ENCODE data around the gene CERS5.

The CERS5 gene

GRCh38 chr12:50088577-50089335 is 78.4 kb downstream of the CERS5 start:
- H3F3A ChIP-seq (ENCODE audit: insufficient read depth, low read length): no peaks in the 10 kb centered on the region
- no peak overlapping the region for H2AFZ ChIP-seq (ENCODE audit: low read length)
- no peaks in the 10 kb centered on the region for H3K9me2 ChIP-seq (ENCODE audit: low read depth, low read length)
- no peaks in the 10 kb centered on the region for H3K79me2 ChIP-seq (ENCODE audit: insufficient read depth, low read length)
- H3K36me3 ChIP-seq (ENCODE audit: insufficient read depth, low read length): peaks cover 61% of the 10 kb centered on the region
- no peaks in the 10 kb centered on the region for H3K27me3 ChIP-seq (ENCODE audit: insufficient read depth, low read length)
- no peak overlapping the region for H3K4me3 ChIP-seq (ENCODE audit: low read depth, low read length, poor library complexity, severe bottlenecking)
- no peaks in the 10 kb centered on the region for H4K20me1 ChIP-seq (ENCODE audit: insufficient read depth, low read length)
- no peak overlapping the region for H3K4me2 ChIP-seq (ENCODE audit: low read length)
- peaks cover 10% of the 10 kb centered on the region for H3K4me1 ChIP-seq (ENCODE audit: insufficient read depth, low read length, severe bottlenecking)
- no peaks in the 10 kb centered on the region for H3K9me3 ChIP-seq (ENCODE audit: low read length)
- H3K9ac ChIP-seq (ENCODE audit: low read length): no peak overlapping the region
- H3K27ac ChIP-seq (ENCODE audit: low read depth, low read length, poor library complexity, severe bottlenecking): peak overlapping the region; percentile 37
- TF ChIP-seq EZH2 (IDR thresholded peaks at IDR 0.05; ENCODE audit: borderline replicate concordance, low read length): no peak
- peak; percentile 93 for TF ChIP-seq CTCF (IDR thresholded peaks at IDR 0.05; ENCODE audit: low read length)

GRCh38 chr12:50087995-50088394 is 79.2 kb downstream of the CERS5 start:
- Histone ChIP-seq H3F3A (ENCODE audit: insufficient read depth, low read length) (no peaks in the 10 kb centered on the region), H3K4me2 (ENCODE audit: low read length) (no peak overlapping the region), H3K27me3 (ENCODE audit: insufficient read depth, low read length) (no peaks in the 10 kb centered on the region), H4K20me1 (ENCODE audit: insufficient read depth, low read length) (no peaks in the 10 kb centered on the region), H3K9me3 (ENCODE audit: low read length) (no peaks in the 10 kb centered on the region), H3K36me3 (ENCODE audit: insufficient read depth, low read length) (peaks cover 56% of the 10 kb centered on the region), H3K4me1 (ENCODE audit: insufficient read depth, low read length, severe bottlenecking) (peaks cover 10% of the 10 kb centered on the region), H3K4me3 (ENCODE audit: low read depth, low read length, poor library complexity, severe bottlenecking) (no peak overlapping the region), H3K79me2 (ENCODE audit: insufficient read depth, low read length) (no peaks in the 10 kb centered on the region), H3K27ac (ENCODE audit: low read depth, low read length, poor library complexity, severe bottlenecking) (peak overlapping the region; percentile 37), H3K9me2 (ENCODE audit: low read depth, low read length) (no peaks in the 10 kb centered on the region), H2AFZ (ENCODE audit: low read length) (no peak overlapping the region), H3K9ac (ENCODE audit: low read length) (no peak overlapping the region)
- no peak for TF ChIP-seq CTCF (IDR thresholded peaks at IDR 0.05; ENCODE audit: low read length)

GRCh38 chr12:50087151-50087550 is 80.0 kb downstream of the CERS5 start:
- Histone ChIP-seq H3K27ac (ENCODE audit: low read depth, low read length, poor library complexity, severe bottlenecking) (no peak overlapping the region), H3K9me3 (ENCODE audit: low read length) (no peaks in the 10 kb centered on the region), H3K27me3 (ENCODE audit: insufficient read depth, low read length) (no peaks in the 10 kb centered on the region), H2AFZ (ENCODE audit: low read length) (no peak overlapping the region), H3K4me3 (ENCODE audit: low read depth, low read length, poor library complexity, severe bottlenecking) (no peak overlapping the region), H3K36me3 (ENCODE audit: insufficient read depth, low read length) (peaks cover 49% of the 10 kb centered on the region), H3F3A (ENCODE audit: insufficient read depth, low read length) (no peaks in the 10 kb centered on the region), H3K4me1 (ENCODE audit: insufficient read depth, low read length, severe bottlenecking) (peaks cover 10% of the 10 kb centered on the region), H3K4me2 (ENCODE audit: low read length) (no peak overlapping the region), H3K9me2 (ENCODE audit: low read depth, low read length) (no peaks in the 10 kb centered on the region), H3K9ac (ENCODE audit: low read length) (no peak overlapping the region), H4K20me1 (ENCODE audit: insufficient read depth, low read length) (no peaks in the 10 kb centered on the region), H3K79me2 (ENCODE audit: insufficient read depth, low read length) (no peaks in the 10 kb centered on the region)
- TF ChIP-seq EZH2 (IDR thresholded peaks at IDR 0.05; ENCODE audit: borderline replicate concordance, low read length) (no peak), CTCF (IDR thresholded peaks at IDR 0.05; ENCODE audit: low read length) (no peak)

All from OCI-LY1 (cell line).